HEK293T (cell line): ENCODE data around the gene CALHM5.

ENCODE experiments used
- CTCF ChIA-PET: fragments of 350-600 bp; formaldehyde crosslinking; extraction: SDS; loops from one replicate; lab custom pipeline; 2021; ENCODE audit warnings: antibody characterized with exemption, inconsistent platforms; lab: Yijun Ruan, JAX
- POLR2A ChIA-PET: fragments of 350-600 bp; formaldehyde crosslinking; extraction: SDS; loops from one replicate; lab custom pipeline; 2020; ENCODE audit warnings: antibody characterized with exemption, inconsistent platforms; lab: Yijun Ruan, JAX
- DNase-seq: peaks from one replicate; pipeline ENCODE4 v3.0.0; 2012; ENCODE audit warnings: mixed read lengths; ENCODE audit errors: extremely low spot score
- ARNT ChIP-seq: fragments of 450-650 bp; IDR thresholded peaks from 2 replicates; pipeline ENCODE4 v1.6.1; 2017; ENCODE audit warnings: mild to moderate bottlenecking
- BHLHE40 ChIP-seq: fragments of 450-650 bp; IDR thresholded peaks from 2 replicates; pipeline ENCODE4 v1.6.1; 2016; ENCODE audit warnings: mild to moderate bottlenecking, moderate library complexity, borderline replicate concordance
- CTBP1 ChIP-seq: fragments of 450-650 bp; IDR thresholded peaks from 2 replicates; pipeline ENCODE4 v1.6.1; 2016; ENCODE audit warnings: borderline replicate concordance
- ELF4 ChIP-seq: fragments of 450-650 bp; IDR thresholded peaks from 2 replicates; pipeline ENCODE4 v1.6.1; 2017; ENCODE audit warnings: antibody characterized with exemption
- FOXA1 ChIP-seq: fragments of 450-650 bp; IDR thresholded peaks from 2 replicates; pipeline ENCODE4 v1.6.1; 2016; ENCODE audit warnings: mild to moderate bottlenecking
- FOXK2 ChIP-seq: fragments of 450-650 bp; IDR thresholded peaks from 2 replicates; pipeline ENCODE4 v1.6.1; 2016; ENCODE audit warnings: mild to moderate bottlenecking
- FOXM1 ChIP-seq: fragments of 450-650 bp; IDR thresholded peaks from 2 replicates; pipeline ENCODE4 v1.6.1; 2017; ENCODE audit warnings: mild to moderate bottlenecking, borderline replicate concordance
- HDGF ChIP-seq: fragments of 450-650 bp; IDR thresholded peaks from 2 replicates; pipeline ENCODE4 v1.6.1; 2017; ENCODE audit warnings: antibody characterized with exemption, borderline replicate concordance
- L3MBTL2 ChIP-seq: fragments of 450-650 bp; conservative IDR thresholded peaks from 2 replicates; pipeline ENCODE4 v1.6.1; 2016; ENCODE audit warnings: mild to moderate bottlenecking
- LEF1 ChIP-seq: fragments of 450-650 bp; IDR thresholded peaks from 2 replicates; pipeline ENCODE4 v1.6.1; 2017; ENCODE audit warnings: mild to moderate bottlenecking, borderline replicate concordance
- NFRKB ChIP-seq: fragments of 450-650 bp; IDR thresholded peaks from 2 replicates; pipeline ENCODE4 v1.6.1; 2016; ENCODE audit warnings: mild to moderate bottlenecking, moderate library complexity
- SP1 ChIP-seq: fragments of 450-650 bp; IDR thresholded peaks from 2 replicates; pipeline ENCODE4 v1.6.1; 2017
- SUZ12 ChIP-seq: fragments of 450-650 bp; IDR thresholded peaks from 2 replicates; pipeline ENCODE4 v1.6.1; 2016; ENCODE audit warnings: mild to moderate bottlenecking
- TARDBP ChIP-seq: fragments of 450-650 bp; IDR thresholded peaks from 2 replicates; pipeline ENCODE4 v1.6.1; 2016
- ZNF384 ChIP-seq: fragments of 450-650 bp; IDR thresholded peaks from 2 replicates; pipeline ENCODE4 v1.6.1; 2016
- TF ChIP-seq, protein P1 (sequence below): fragments of 450-650 bp; IDR thresholded peaks from 2 replicates; pipeline ENCODE4 v1.6.1; 2016

The CALHM5 gene

DNA sequence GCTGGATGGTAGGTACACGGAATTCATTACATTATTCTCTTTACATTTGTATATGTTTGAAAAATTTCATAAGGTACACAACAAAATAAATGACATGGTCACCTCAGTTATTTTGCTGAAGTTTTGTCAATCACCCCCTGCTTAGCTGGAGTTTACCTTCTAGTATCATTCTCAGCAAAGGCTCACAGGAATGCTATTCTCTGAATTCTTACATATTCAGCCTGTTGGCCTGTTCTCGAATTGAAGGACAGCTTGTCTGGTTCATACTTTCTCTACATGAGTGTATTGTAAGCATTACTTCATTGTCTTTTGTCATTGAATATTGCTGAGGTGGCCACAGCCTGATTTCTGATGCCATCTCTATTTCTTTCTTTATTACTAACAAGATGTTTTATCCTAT lies 12.8 kb downstream of the CALHM5 start:
- POLR2A ChIA-PET = no interaction called here
- no peak for TF ChIP-seq HDGF
- TF ChIP-seq SP1 = no peak
- no peak for TF ChIP-seq FOXK2
- no peak for TF ChIP-seq CTBP1
- no peak for TF ChIP-seq ELF4
- TF ChIP-seq ARNT = no peak
- TF ChIP-seq NFRKB = no peak
- TF ChIP-seq TARDBP = no peak
- no peak for TF ChIP-seq FOXM1
- TF ChIP-seq SUZ12 = no peak
- TF ChIP-seq, protein P1, sequence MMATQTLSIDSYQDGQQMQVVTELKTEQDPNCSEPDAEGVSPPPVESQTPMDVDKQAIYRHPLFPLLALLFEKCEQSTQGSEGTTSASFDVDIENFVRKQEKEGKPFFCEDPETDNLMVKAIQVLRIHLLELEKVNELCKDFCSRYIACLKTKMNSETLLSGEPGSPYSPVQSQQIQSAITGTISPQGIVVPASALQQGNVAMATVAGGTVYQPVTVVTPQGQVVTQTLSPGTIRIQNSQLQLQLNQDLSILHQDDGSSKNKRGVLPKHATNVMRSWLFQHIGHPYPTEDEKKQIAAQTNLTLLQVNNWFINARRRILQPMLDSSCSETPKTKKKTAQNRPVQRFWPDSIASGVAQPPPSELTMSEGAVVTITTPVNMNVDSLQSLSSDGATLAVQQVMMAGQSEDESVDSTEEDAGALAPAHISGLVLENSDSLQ = no peak
- TF ChIP-seq L3MBTL2 = no peak
- TF ChIP-seq BHLHE40 = no peak
- TF ChIP-seq ZNF384 = no peak
- TF ChIP-seq LEF1 = no peak
- no peak for TF ChIP-seq FOXA1
- DNase-seq = no peak
- CTCF ChIA-PET = interaction anchor here (0.7 to 1.1 kb wide), 2 partner anchors 8 to 13 kb away, joined by 3 to 4 read pairs; partner anchors contain the start of gene CALHM5

DNA sequence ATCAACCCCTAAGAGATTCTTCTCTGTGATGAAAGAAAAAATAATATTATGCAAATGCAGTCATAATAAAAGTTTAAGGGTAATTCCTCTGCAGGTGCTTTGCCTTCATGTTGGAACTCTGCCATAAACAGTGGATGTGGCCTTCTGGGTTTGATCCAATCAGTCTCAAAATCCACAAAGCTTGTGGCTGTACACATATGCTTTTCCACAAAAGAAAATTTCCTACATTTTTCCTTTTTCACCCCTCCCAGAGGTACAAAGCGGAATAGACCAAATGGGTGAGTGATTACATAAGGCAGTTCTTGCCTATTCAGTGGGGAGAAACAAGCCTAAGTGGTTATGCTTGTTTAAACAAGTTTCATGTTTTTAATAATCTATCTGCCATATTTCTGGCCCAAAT lies 16.7 kb downstream of the CALHM5 start:
- CTCF ChIA-PET = interaction anchor here (1.4 to 2.2 kb wide), 2 partner anchors 17 to 240 kb away, joined by 5 to 7 read pairs; partner anchors contain the start of gene CALHM5
- TF ChIP-seq FOXM1 (no peak), SUZ12 (no peak), NFRKB (no peak), HDGF (no peak), LEF1 (no peak), FOXA1 (no peak), CTBP1 (no peak), SP1 (no peak), ARNT (no peak), L3MBTL2 (no peak), FOXK2 (no peak), BHLHE40 (no peak), ZNF384 (no peak)
- TF ChIP-seq, protein P1 = no peak
- no peak for DNase-seq
- POLR2A ChIA-PET = no interaction called here

DNA sequence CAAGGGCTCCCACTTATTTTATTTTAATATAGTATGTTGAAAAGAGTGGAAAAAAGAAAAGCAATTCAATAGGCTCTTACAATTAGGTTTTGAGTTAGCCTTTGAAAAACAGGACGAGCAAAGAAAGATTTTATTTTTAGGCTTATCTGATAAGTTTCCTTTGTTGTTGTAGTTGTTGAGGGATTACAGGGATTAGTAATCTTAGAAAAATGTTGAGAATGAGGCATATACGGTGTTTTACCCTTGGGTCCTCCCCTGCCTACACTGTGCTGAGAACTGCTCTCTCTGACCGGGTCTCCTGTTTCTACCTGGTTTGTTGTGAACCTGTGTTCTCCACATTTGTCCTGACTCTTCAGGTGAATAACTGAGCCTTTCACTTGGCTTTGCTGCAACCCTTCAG lies 17.3 kb downstream of the CALHM5 start:
- TF ChIP-seq SUZ12 = no peak
- TF ChIP-seq LEF1 = no peak
- no peak for TF ChIP-seq ZNF384
- CTCF ChIA-PET = interaction anchor here (1.4 to 2.2 kb wide), 2 partner anchors 17 to 241 kb away, joined by 5 to 7 read pairs; partner anchors contain the start of gene CALHM5
- DNase-seq = no peak
- POLR2A ChIA-PET = no interaction called here

DNA sequence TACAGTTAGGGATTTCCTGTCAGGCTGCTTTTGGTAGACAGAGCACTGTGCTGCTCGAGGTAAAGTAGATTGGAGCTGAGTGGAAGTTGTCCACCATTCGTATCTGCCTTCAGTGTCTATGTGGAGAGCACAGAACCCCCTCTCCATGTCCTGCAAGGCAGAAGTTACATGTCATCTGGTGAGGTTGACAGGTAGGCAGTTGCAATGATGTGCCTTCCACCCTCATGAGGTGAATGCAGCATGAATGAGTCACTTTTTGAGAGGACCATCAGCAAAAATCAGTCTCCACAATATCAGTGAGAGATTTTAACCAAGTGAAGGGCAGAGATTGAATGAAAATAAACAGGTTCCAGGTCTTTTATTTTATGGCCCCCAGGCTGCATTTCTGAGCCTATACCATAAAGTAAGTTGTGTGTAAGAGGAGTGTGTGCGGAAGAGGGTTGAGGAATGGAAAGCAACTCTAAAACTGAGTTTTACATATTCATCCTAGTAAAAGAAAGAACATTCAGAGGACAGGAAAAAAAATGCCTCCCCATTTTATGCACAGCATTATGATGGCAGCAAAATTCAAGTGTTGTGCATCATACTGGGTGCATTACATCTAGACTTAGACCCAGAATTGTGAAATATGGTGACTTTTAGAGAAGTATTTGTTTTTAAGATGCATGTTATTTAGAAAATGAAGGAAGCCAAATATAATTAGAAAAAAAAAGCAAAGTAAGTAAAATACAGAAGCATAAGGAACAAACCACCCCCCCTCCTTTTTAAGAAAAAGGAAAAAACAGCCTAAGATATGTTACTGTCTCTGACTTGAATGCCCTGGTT lies 18.2 kb downstream of the CALHM5 start:
- ChIA-PET POLR2A (interaction anchor here (1.2 to 1.6 kb wide), 2 partner anchors 18 to 250 kb away, joined by 4 to 5 read pairs; partner anchors contain the start of genes CALHM5 and TSPYL1), CTCF (interaction anchor here (0.7 to 2.2 kb wide), 6 partner anchors 16 to 312 kb away, joined by 3 to 8 read pairs (median 6); partner anchors contain the start of gene CALHM5)
- DNase-seq = no peak
- TF ChIP-seq FOXM1 (no peak), CTBP1 (no peak), ARNT (no peak), NFRKB (no peak), ZNF384 (no peak)

DNA sequence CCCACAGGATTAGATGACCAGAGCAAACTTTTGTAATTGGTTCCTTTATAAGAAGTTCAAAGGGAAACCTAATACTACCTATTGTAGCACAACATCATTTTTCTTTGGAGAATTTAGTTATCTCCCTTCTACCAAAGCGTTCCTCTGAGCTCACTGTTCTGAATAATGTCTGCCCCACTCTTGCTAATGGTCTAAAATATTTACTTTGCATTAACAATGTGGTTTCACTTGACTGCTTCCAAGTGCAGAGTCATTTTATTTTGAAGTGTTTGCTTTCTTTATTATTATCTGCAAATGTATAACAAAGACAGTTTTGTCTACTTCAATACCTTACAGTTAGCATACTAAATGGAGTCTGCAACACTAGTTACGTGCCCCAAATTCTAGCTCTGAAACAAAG lies 19.0 kb downstream of the CALHM5 start:
- POLR2A ChIA-PET = interaction anchor here (1.2 to 1.6 kb wide), 2 partner anchors 19 to 251 kb away, joined by 4 to 5 read pairs; partner anchors contain the start of genes CALHM5 and TSPYL1
- CTCF ChIA-PET = interaction anchor here (0.7 to 1.6 kb wide), 4 partner anchors 17 to 313 kb away, joined by 3 to 8 read pairs (median 4); partner anchors contain the start of gene CALHM5
- TF ChIP-seq TARDBP = no peak
- TF ChIP-seq ARNT = no peak
- TF ChIP-seq NFRKB = no peak
- TF ChIP-seq ELF4 = no peak
- no peak for TF ChIP-seq FOXA1
- TF ChIP-seq FOXM1 = no peak
- TF ChIP-seq, protein P1 = no peak
- no peak for TF ChIP-seq LEF1
- TF ChIP-seq L3MBTL2 = no peak
- TF ChIP-seq FOXK2 = no peak
- TF ChIP-seq SP1 = no peak
- TF ChIP-seq SUZ12 = no peak
- no peak for TF ChIP-seq BHLHE40
- TF ChIP-seq CTBP1 = no peak
- no peak for TF ChIP-seq HDGF
- no peak for TF ChIP-seq ZNF384
- no peak for DNase-seq
